Measurements from ENCODE around the gene PRKCA. TPM values are rescaled to one million over a fixed set of nuclear protein-coding genes. Genes with fewer than 3 reads are reported as not detected.

Gene PRKCA
- total RNA-seq, 2 experiments from 2014 or later, result 63.1 to 68.9 TPM

DNA sequence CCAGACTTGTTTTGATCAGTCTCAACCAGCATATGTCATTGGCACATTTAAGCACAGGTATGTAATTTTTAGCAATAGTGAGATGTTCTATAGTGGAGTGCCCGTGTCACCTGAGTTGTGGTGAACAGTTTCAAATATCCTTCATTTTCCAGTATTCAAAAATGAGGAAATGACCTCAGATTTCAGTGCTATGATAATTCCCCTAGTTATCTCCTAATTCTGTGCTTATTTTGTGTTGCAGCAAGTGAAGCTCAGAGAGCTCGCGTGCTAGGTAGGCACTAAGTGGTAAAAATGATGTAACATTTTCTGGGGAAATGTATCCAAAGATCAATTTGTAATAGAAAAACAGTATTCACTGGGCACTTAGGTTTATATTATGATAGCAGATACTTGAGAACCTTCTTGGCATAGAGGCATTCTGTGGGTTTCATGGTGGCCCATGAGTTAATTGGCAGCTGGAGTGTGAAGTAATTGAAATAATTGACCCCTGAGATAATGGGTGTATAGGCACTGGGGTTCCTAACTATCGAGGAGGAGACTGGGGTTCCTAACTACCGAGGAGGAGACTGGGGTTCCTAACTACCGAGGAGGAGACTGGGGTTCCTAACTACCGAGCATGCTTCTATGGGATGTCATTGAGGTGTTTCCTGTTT, 159.1 kb downstream of the PRKCA start:
- ATAC-seq (no peak), DNase-seq (no peak)
- peaks cover 9% of the 10 kb centered on the region for H3K4me1 Mint-ChIP-seq
- H3K36me3 Mint-ChIP-seq, result peaks cover 26% of the 10 kb centered on the region
- no peak overlapping the region for H3K4me3 Mint-ChIP-seq
- H3K27ac Mint-ChIP-seq, result no peak overlapping the region
- CTCF ChIA-PET, result no interaction called here
- peaks cover 12% of the 10 kb centered on the region for H3K9me3 Mint-ChIP-seq (ENCODE audit: low read depth)
- no peaks in the 10 kb centered on the region for H3K27me3 Mint-ChIP-seq

GRCh38 chr17:66462010-66462409, 159.6 kb downstream of the PRKCA start:
- Mint-ChIP-seq H3K4me3 (no peak overlapping the region), H3K36me3 (peaks cover 22% of the 10 kb centered on the region), H3K9me3 (ENCODE audit: low read depth) (peaks cover 8% of the 10 kb centered on the region), H3K4me1 (peaks cover 13% of the 10 kb centered on the region), H3K27me3 (no peaks in the 10 kb centered on the region), H3K27ac (no peak overlapping the region)
- DNase-seq, result no peak
- CTCF ChIA-PET, result no interaction called here
- ATAC-seq, result no peak

DNA sequence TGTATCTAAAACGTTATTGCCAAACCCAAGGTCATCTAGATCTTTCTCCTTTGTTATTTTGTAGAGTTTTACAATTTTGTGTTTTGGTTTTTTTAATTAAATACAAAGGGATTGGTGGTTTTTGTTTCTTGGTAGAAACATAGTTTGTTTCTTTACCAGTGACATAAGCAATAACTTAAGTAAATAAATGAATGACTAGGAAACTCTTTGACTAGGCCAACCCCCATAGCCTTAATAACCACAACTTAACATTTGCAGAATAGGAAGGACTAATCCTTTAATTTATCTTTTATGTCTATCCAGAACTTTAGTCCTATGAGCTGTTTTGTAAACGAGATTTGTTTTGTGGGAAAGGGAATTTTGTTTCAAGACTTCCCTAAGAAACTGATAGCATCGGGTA, 162.5 kb downstream of the PRKCA start:
- ATAC-seq, result no peak
- Mint-ChIP-seq H3K4me3 (no peak overlapping the region), H3K4me1 (peaks cover 37% of the 10 kb centered on the region), H3K27ac (no peak overlapping the region), H3K36me3 (peaks cover 5% of the 10 kb centered on the region), H3K27me3 (no peaks in the 10 kb centered on the region), H3K9me3 (ENCODE audit: low read depth) (no peaks in the 10 kb centered on the region)
- DNase-seq, result no peak
- CTCF ChIA-PET, result no interaction called here

DNA sequence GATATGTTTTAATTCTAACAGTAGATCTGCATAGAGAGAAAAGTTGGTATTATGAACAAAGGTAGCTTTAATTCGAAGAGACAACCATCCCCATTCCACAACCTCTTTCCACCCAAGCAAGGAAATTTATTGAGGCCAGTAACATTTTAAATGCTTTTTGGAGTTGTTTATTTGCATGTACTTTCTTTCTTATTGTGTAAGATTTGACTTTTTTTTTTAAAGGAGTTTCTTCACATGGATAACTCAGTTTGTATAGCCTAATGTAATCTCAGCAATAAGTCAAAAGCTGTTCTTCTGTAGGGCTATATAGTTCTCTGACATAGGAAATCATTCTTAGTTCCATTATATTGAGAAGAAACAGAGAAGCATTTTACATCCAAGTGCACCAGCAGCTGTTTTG, 163.3 kb downstream of the PRKCA start:
- Mint-ChIP-seq H3K36me3 (peaks cover 5% of the 10 kb centered on the region), H3K4me1 (peaks cover 42% of the 10 kb centered on the region), H3K4me3 (no peak overlapping the region), H3K9me3 (ENCODE audit: low read depth) (no peaks in the 10 kb centered on the region), H3K27me3 (no peaks in the 10 kb centered on the region), H3K27ac (peak overlapping the region; percentile 16)
- ATAC-seq (no peak), DNase-seq (no peak)
- CTCF ChIA-PET, result interaction anchor here (0.8 to 1.1 kb wide), 2 partner anchors 101 to 102 kb away, joined by 3 to 4 read pairs; no protein-coding TSS in a partner anchor

GRCh38 chr17:66466106-66466820, 163.8 kb downstream of the PRKCA start:
- Mint-ChIP-seq H3K4me3 (no peak overlapping the region), H3K4me1 (peaks cover 46% of the 10 kb centered on the region)
- DNase-seq, result no peak

DNA sequence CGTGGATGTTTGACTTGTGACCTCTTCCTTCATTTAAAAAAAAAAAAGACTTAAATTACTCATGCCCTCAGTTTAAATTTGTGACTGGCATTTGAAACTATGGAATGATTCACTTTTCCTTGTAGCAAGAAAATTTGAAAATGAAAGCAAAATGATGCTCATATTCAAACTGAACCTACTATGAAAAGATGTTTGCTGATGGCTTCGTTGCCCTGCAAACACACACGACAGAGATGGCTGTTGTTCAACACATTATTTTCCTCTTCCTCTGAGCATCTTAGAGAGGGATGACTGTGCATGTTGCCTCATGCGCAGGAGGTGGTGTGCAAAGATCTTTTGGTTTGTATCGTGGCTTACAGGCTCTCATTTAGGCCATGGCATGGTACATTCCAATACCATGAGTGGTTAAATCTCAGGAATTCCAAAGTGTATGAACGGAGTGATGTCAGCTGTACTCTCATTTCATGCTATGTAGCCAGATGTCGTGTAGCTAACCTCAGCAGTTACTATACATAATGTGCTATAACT, 164.5 kb downstream of the PRKCA start:
- Mint-ChIP-seq H3K27me3 (no peaks in the 10 kb centered on the region), H3K4me1 (peaks cover 49% of the 10 kb centered on the region), H3K4me3 (peak overlapping the region; percentile 57), H3K36me3 (peaks cover 3% of the 10 kb centered on the region), H3K27ac (peak overlapping the region; percentile 86), H3K9me3 (ENCODE audit: low read depth) (no peaks in the 10 kb centered on the region)
- DNase-seq (peak; percentile 84), ATAC-seq (peak; percentile 90)
- CTCF ChIA-PET, result interaction anchor here (0.8 to 1.8 kb wide), 4 partner anchors 40 to 211 kb away, joined by 3 to 4 read pairs (median 4); no protein-coding TSS in a partner anchor

More at GRCh38 chr17:66466106-66466820, 163.8 kb downstream of the PRKCA start:
- ATAC-seq, result no peak
- Mint-ChIP-seq H3K9me3 (ENCODE audit: low read depth) (no peaks in the 10 kb centered on the region), H3K36me3 (peaks cover 3% of the 10 kb centered on the region), H3K27ac (peak overlapping the region; percentile 86), H3K27me3 (no peaks in the 10 kb centered on the region)
- CTCF ChIA-PET, result interaction anchor here (0.8 to 1.8 kb wide), 4 partner anchors 75 to 210 kb away, joined by 3 to 4 read pairs (median 4); no protein-coding TSS in a partner anchor

GRCh38 chr17:66467766-66468165, 165.4 kb downstream of the PRKCA start:
- CTCF ChIA-PET, result interaction anchor here (0.9 to 1.8 kb wide), 5 partner anchors 9 to 99 kb away, joined by 3 to 4 read pairs (median 3); no protein-coding TSS in a partner anchor
- peak overlapping the region; percentile 86 for H3K27ac Mint-ChIP-seq
- H3K4me3 Mint-ChIP-seq, result no peak overlapping the region
- no peak for ATAC-seq
- DNase-seq, result no peak
- H3K4me1 Mint-ChIP-seq, result peaks cover 52% of the 10 kb centered on the region
- peaks cover 7% of the 10 kb centered on the region for H3K36me3 Mint-ChIP-seq
- no peaks in the 10 kb centered on the region for H3K9me3 Mint-ChIP-seq (ENCODE audit: low read depth)
- H3K27me3 Mint-ChIP-seq, result no peaks in the 10 kb centered on the region

DNA sequence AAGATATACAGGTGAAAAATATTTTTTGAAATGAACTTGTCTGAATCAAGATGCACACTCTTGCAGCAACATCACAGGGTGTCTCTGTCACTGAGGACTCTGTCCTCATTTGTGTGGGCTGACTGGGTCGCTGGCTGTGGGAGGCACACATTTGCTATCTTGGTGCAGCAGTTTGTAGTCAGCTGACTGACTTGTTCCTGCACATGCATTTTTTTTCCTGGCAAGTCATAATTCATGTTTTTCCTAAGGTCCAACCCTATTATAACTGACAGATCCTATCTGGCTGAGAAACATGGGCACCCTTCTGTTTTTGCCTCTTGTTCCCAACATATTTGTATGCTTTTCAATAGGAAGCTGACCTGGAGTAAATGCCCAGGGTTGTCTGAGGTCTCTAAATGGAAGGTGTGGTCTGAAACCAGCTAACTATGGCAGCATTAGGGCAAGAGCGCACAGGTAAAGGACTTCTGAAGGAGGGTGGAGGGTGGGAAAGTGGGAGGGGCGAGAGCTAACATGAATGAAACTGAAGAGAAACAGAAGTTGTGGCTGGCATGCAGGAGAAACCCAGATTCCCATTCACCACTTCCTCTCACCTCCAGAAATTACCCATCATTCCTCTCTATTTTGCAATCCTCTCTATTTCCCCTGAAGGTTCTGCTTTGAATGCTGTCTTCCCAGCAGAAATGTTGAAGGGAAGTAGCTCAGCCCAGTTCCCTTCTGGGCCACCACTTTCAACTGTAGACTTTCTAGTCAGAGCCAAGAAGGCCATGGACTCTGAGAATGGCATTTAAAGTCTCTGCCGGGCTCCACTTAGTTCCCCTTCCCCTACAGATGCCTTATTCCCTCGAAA, 166.1 kb downstream of the PRKCA start:
- Mint-ChIP-seq H3K4me1 (peaks cover 52% of the 10 kb centered on the region), H3K36me3 (peaks cover 7% of the 10 kb centered on the region), H3K27ac (peak overlapping the region; percentile 86), H3K9me3 (ENCODE audit: low read depth) (no peaks in the 10 kb centered on the region), H3K27me3 (no peaks in the 10 kb centered on the region), H3K4me3 (no peak overlapping the region)
- ATAC-seq, result no peak
- DNase-seq, result no peak
- CTCF ChIA-PET, result interaction anchor here (0.9 to 1.4 kb wide), 5 partner anchors 8 to 99 kb away, joined by 3 to 5 read pairs (median 3); no protein-coding TSS in a partner anchor

- H3K27me3 Mint-ChIP-seq, result no peaks in the 10 kb centered on the region
- peaks cover 52% of the 10 kb centered on the region for H3K4me1 Mint-ChIP-seq
- no peaks in the 10 kb centered on the region for H3K9me3 Mint-ChIP-seq (ENCODE audit: low read depth)
- ATAC-seq (no peak), DNase-seq (no peak)
- H3K4me3 Mint-ChIP-seq, result no peak overlapping the region
- no peak overlapping the region for H3K27ac Mint-ChIP-seq
- CTCF ChIA-PET, result interaction anchor here (1.1 to 1.2 kb wide), 2 partner anchors 9 to 98 kb away, joined by 3 to 5 read pairs; no protein-coding TSS in a partner anchor
- H3K36me3 Mint-ChIP-seq, result peaks cover 7% of the 10 kb centered on the region
Measured at GRCh38 chr17:66469088-66469442, 166.7 kb downstream of the PRKCA start.

- H3K27ac Mint-ChIP-seq, result no peak overlapping the region
- no peaks in the 10 kb centered on the region for H3K27me3 Mint-ChIP-seq
- no peak overlapping the region for H3K4me3 Mint-ChIP-seq
- peaks cover 52% of the 10 kb centered on the region for H3K4me1 Mint-ChIP-seq
- ATAC-seq, result no peak
- H3K36me3 Mint-ChIP-seq, result peaks cover 7% of the 10 kb centered on the region
- DNase-seq, result no peak
- CTCF ChIA-PET, result interaction anchor here (1.1 kb wide), 1 partner anchor 10 kb away, joined by 5 read pairs; no protein-coding TSS in a partner anchor
- H3K9me3 Mint-ChIP-seq (ENCODE audit: low read depth), result no peaks in the 10 kb centered on the region
Measured at GRCh38 chr17:66469461-66469860, 167.0 kb downstream of the PRKCA start.

GRCh38 chr17:66469890-66470289, 167.5 kb downstream of the PRKCA start:
- peaks cover 56% of the 10 kb centered on the region for H3K4me1 Mint-ChIP-seq
- H3K27me3 Mint-ChIP-seq, result no peaks in the 10 kb centered on the region
- no peak overlapping the region for H3K27ac Mint-ChIP-seq
- H3K9me3 Mint-ChIP-seq (ENCODE audit: low read depth), result no peaks in the 10 kb centered on the region
- no peak overlapping the region for H3K4me3 Mint-ChIP-seq
- CTCF ChIA-PET, result no interaction called here
- H3K36me3 Mint-ChIP-seq, result peaks cover 7% of the 10 kb centered on the region
- no peak for ATAC-seq
- DNase-seq, result no peak

GRCh38 chr17:66472123-66472522, 169.7 kb downstream of the PRKCA start:
- ATAC-seq (no peak), DNase-seq (no peak)
- Mint-ChIP-seq H3K9me3 (ENCODE audit: low read depth) (no peaks in the 10 kb centered on the region), H3K4me1 (peaks cover 48% of the 10 kb centered on the region), H3K27me3 (no peaks in the 10 kb centered on the region), H3K4me3 (no peak overlapping the region), H3K27ac (no peak overlapping the region), H3K36me3 (peaks cover 6% of the 10 kb centered on the region)
- CTCF ChIA-PET, result interaction anchor here (0.6 kb wide), 1 partner anchor 67 kb away, joined by 5 read pairs; no protein-coding TSS in a partner anchor

DNA sequence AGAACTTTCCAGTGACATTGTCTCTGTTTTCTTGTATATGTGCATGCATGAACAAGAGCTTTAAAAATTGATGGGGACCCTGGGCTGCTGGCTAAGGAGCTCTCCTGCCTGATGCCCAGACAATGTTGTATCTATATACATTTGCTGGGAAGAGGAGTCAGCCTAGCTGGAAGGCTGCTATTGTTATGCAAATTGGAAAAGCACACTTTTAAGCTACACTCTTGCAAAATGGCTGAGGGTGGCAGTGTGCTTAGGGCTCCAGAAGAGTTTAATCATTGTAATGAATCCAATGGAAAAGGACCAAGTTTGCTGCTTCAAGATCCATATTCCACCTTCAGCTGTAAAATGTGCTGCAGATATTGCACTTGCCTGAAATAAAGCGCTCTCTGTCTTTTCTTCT, 171.8 kb downstream of the PRKCA start:
- DNase-seq (no peak), ATAC-seq (no peak)
- no peak overlapping the region for H3K27ac Mint-ChIP-seq
- no peaks in the 10 kb centered on the region for H3K27me3 Mint-ChIP-seq
- H3K36me3 Mint-ChIP-seq, result peaks cover 16% of the 10 kb centered on the region
- CTCF ChIA-PET, result interaction anchor here (1.0 to 1.1 kb wide), 3 partner anchors 73 to 92 kb away, joined by 3 to 4 read pairs (median 3); no protein-coding TSS in a partner anchor
- H3K4me1 Mint-ChIP-seq, result peaks cover 31% of the 10 kb centered on the region
- H3K4me3 Mint-ChIP-seq, result no peak overlapping the region
- peaks cover 5% of the 10 kb centered on the region for H3K9me3 Mint-ChIP-seq (ENCODE audit: low read depth)

Data from activated CD8-positive, alpha-beta memory T cell treated with anti-CD3 and anti-CD28 coated beads, Interleukin-2, amount 10 ng/mL, durations not matched to agents 7 days and 5 days (primary cell).